ENCODE data around the gene MAP3K14.

MAP3K14 gene

GRCh38 chr17:45338023-45338781 is 21.4 kb upstream of the MAP3K14 start:
- no peak for DNase-seq

GRCh38 chr17:45336390-45337182 is 19.8 kb upstream of the MAP3K14 start:
- no peak for DNase-seq

- DNase-seq: no peak
Measured at GRCh38 chr17:45335721-45336120, 18.9 kb upstream of the MAP3K14 start.

GRCh38 chr17:45334701-45335677 is 18.2 kb upstream of the MAP3K14 start:
- DNase-seq: no peak

GRCh38 chr17:45334231-45334630 is 17.4 kb upstream of the MAP3K14 start:
- no peak for DNase-seq

GRCh38 chr17:45333702-45334092 is 16.9 kb upstream of the MAP3K14 start:
- DNase-seq: no peak

- DNase-seq: no peak
Measured at GRCh38 chr17:45332989-45333701, 16.3 kb upstream of the MAP3K14 start.

GRCh38 chr17:45332505-45332904 is 15.7 kb upstream of the MAP3K14 start:
- no peak for DNase-seq

GRCh38 chr17:45326626-45327025 is 9.8 kb upstream of the MAP3K14 start:
- DNase-seq: no peak

- DNase-seq: no peak
Measured at GRCh38 chr17:45325810-45326209, 9.0 kb upstream of the MAP3K14 start.

GRCh38 chr17:45324336-45324735 is 7.5 kb upstream of the MAP3K14 start:
- no peak for DNase-seq

GRCh38 chr17:45322168-45322567 is 5.3 kb upstream of the MAP3K14 start:
- no peak for DNase-seq

- DNase-seq: no peak
Measured at GRCh38 chr17:45320931-45321461, 4.2 kb upstream of the MAP3K14 start.

- no peak for DNase-seq
Measured at GRCh38 chr17:45320349-45320930, 3.6 kb upstream of the MAP3K14 start.

GRCh38 chr17:45319239-45319703 is 2.5 kb upstream of the MAP3K14 start:
- no peak for DNase-seq

- DNase-seq: no peak
Measured at GRCh38 chr17:45318561-45319230, 1.9 kb upstream of the MAP3K14 start.

- peak; percentile 100 for DNase-seq
Measured at GRCh38 chr17:45317111-45317928, 500 bp upstream of the MAP3K14 start.

- DNase-seq: no peak
Measured at GRCh38 chr17:45315648-45316433, 979 bp downstream of the MAP3K14 start.

Data from NCI-H1694 (cell line).